Right lobe of liver (tissue), 6 donors: Measurements from ENCODE around the gene OBP2B. TPM values are rescaled to one million over a fixed set of nuclear protein-coding genes. Genes with fewer than 3 reads are reported as not detected.
A peak's percentile ranks its signal among the peaks of the same experiment; 100 is the strongest.

ENCODE experiments used
- ATAC-seq, 4 donors: fragments of 200-7000 bp; cut with Tn5 transposase; one replicate each; pipeline ENCODE4 v1.9.1; 2020; ENCODE audit warnings: mild to moderate bottlenecking in 4 of 4, moderate library complexity in 4 of 4
- DNase-seq, 3 donors: peaks; one replicate each; pipeline ENCODE4 v3.0.0-alpha.2; 2020
- H3K27ac ChIP-seq, 3 donors: fragments of 200-600 bp; one replicate each; pipeline ENCODE4 v1.8.0; 2022
- H3K27me3 ChIP-seq, 2 donors: fragments of 200-600 bp; one replicate each; pipeline ENCODE4 v1.8.0; 2022
- H3K36me3 ChIP-seq, 4 donors: fragments of 200-600 bp; sonication (generic) in 1 of 4; one replicate each; pipeline versions ENCODE4 v1.5.1 to v1.8.0; 2017 to 2022; ENCODE audit warnings: control low read depth in 1 of 4
- H3K4me1 ChIP-seq, 4 donors: fragments of 200-600 bp; sonication (generic) in 1 of 4; one replicate each; pipeline versions ENCODE4 v1.5.1 to v1.8.0; 2017 to 2022; ENCODE audit warnings: control low read depth in 1 of 4
- H3K4me3 ChIP-seq, 3 donors: fragments of 200-600 bp; one replicate each; pipeline ENCODE4 v1.8.0; 2022
- H3K9me3 ChIP-seq, 4 donors: fragments of 200-600 bp; sonication (generic) in 1 of 4; one replicate each; pipeline versions ENCODE4 v1.5.1 to v1.8.0; 2017 to 2022; ENCODE audit warnings: control low read depth in 1 of 4
- POLR2A ChIP-seq: fragments of 450-650 bp; IDR thresholded peaks from one replicate; pipeline ENCODE4 v1.6.1; 2017; ENCODE audit warnings: antibody characterized with exemption, mild to moderate bottlenecking
- WGBS: methylation state at CpG from one replicate; pipeline ENCODE4 v1.1.6; 2018; ENCODE audit warnings: low coverage, low lambda C conversion rate; ENCODE audit not compliant: insufficient coverage; ENCODE audit errors: missing lambda C conversion rate; 5-methylcytosine and 5-hydroxymethylcytosine counted together
- intact Hi-C, 2 donors: fragments of 100-400 bp; cut with DNase I; formaldehyde crosslinking; loops; one replicate each; pipeline versions ENCODE4 v1.11.2 to v1.14.1; 2022
- total RNA-seq, 6 experiments: library from RNA; depleted of rRNA in 2 of 6; stranded (reverse); fragments of >200 nt in 2 of 6; fragmentation: NEBNext Ultra II Directional in 3 of 6; extraction: Animal tissue kit (Norgen Biotek cat#: 25700) in 3 of 6; gene quantifications; one replicate each; pipeline versions ENCODE4 v1.1.0 to v1.2.4, GENCODE V29; 2016 to 2023
- TF ChIP-seq, protein P1 (sequence below), 4 donors: fragments of 200-600 bp in 3 of 4; fragments of 450-650 bp in 1 of 4; IDR thresholded peaks; one replicate each; pipeline versions ENCODE4 v1.5.1 to v1.8.0; 2016 to 2022; ENCODE audit warnings: antibody characterized with exemption in 4 of 4, mild to moderate bottlenecking in 2 of 4
- donor health status: DM: no; HTN: yes; CAD: no.
- donor health status: DM: no; HTN: no; CAD: no.
- donor health status: DM: no; HTN: no; CAD: no.
- donor health status: DM: no; HTN: yes; CAD: no.
- donor health status: DM: no; HTN: yes; CAD: no.

Gene OBP2B
- total RNA-seq, 6 experiments from 2014 or later = not detected

- WGBS = 47% methylated on average over 6 of the region's 10 CpGs
- no peaks in the 10 kb centered on the region for H3K9me3 ChIP-seq
- no peaks in the 10 kb centered on the region for H3K4me1 ChIP-seq
- no peak overlapping the region for H3K4me3 ChIP-seq
- DNase-seq (peak in 1 of 3 donors; percentile 24), ATAC-seq (no peak)
- no peaks in the 10 kb centered on the region for H3K36me3 ChIP-seq
- intact Hi-C loops = no loop called here
- TF ChIP-seq, protein P1, sequence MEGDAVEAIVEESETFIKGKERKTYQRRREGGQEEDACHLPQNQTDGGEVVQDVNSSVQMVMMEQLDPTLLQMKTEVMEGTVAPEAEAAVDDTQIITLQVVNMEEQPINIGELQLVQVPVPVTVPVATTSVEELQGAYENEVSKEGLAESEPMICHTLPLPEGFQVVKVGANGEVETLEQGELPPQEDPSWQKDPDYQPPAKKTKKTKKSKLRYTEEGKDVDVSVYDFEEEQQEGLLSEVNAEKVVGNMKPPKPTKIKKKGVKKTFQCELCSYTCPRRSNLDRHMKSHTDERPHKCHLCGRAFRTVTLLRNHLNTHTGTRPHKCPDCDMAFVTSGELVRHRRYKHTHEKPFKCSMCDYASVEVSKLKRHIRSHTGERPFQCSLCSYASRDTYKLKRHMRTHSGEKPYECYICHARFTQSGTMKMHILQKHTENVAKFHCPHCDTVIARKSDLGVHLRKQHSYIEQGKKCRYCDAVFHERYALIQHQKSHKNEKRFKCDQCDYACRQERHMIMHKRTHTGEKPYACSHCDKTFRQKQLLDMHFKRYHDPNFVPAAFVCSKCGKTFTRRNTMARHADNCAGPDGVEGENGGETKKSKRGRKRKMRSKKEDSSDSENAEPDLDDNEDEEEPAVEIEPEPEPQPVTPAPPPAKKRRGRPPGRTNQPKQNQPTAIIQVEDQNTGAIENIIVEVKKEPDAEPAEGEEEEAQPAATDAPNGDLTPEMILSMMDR (IDR thresholded peaks at IDR 0.05) = no peak
- no peak for TF ChIP-seq POLR2A
- H3K27ac ChIP-seq = no peak overlapping the region
- no peaks in the 10 kb centered on the region for H3K27me3 ChIP-seq
Observed at GRCh38 chr9:133203506-133204075, 5.5 kb downstream of the OBP2B start.

DNA sequence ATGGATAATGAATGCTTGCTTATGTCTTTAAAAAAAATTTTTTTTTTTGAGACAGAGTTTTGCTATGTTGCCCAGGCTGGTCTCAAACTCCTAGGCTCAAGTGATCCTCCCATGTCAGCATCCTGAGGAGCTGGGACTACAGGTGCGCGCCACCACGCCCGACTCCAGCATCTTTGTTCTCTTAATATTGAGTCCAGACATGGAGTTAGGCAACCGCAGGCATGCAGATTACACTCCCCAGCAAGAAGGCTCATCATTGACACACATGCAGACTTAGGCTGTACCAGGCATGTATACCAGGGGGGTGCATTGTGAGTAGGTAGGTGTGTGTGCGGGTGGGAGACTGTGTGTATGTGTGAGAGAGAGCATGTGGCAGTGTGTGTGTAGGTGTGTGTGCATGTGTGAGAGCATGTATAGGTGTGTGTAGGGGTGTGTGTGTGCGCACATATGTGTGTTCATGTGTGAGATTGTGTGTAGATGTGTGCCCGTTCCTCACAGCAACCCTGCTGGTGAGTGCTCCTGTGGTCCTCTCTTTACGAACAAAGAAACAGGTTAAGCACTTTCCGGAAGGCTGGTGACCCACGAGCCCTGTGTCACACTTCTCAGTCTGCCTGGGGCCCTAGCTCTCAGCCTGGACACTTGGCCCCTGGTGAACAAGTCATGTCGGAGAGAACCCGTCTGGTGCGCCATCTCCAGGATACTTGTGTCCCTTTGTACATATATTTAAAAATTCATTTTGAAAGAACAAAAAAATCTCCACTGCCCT lies 6.2 kb downstream of the OBP2B start:
- Histone ChIP-seq H3K4me3 (no peak overlapping the region), H3K27ac (no peak overlapping the region), H3K27me3 (no peaks in the 10 kb centered on the region), H3K9me3 (no peaks in the 10 kb centered on the region), H3K4me1 (no peaks in the 10 kb centered on the region), H3K36me3 (no peaks in the 10 kb centered on the region)
- TF ChIP-seq, protein P1 (IDR thresholded peaks at IDR 0.05) = no peak
- no peak for TF ChIP-seq POLR2A
- intact Hi-C loops = no loop called here
- whole genome bisulfite sequencing = 81% methylated on average over 14 of the region's 14 CpGs
- peak in 1 of 3 donors; percentile 16 for DNase-seq
- no peak for ATAC-seq

DNA sequence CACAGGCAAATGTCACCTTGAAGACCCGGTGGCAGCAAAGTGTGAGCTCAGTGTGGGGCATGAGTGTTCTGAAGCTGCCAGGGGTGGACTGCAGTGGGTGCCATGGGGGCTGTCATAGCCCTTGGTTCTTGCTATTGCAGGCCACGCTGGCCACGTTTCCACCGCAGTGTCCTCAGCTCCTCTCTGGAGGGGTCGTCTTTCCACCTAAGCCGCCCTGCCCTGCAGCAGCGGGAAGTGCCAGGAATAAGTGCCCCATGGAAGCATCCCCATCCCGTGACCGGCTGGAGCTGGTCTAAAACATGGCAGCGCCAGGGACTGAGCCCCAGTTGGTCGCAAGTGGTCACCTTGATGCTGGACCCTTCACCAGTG lies 6.9 kb downstream of the OBP2B start:
- no peaks in the 10 kb centered on the region for H3K4me1 ChIP-seq
- H3K27ac ChIP-seq = no peak overlapping the region
- DNase-seq (peak in 1 of 3 donors; percentile 35), ATAC-seq (no peak)
- 47% methylated on average over 6 of the region's 11 CpGs for WGBS
- H3K36me3 ChIP-seq = no peaks in the 10 kb centered on the region
- H3K9me3 ChIP-seq = no peaks in the 10 kb centered on the region
- TF ChIP-seq, protein P1 (IDR thresholded peaks at IDR 0.05) = no peak
- no peak for TF ChIP-seq POLR2A
- H3K4me3 ChIP-seq = no peak overlapping the region
- intact Hi-C loops = no loop called here
- H3K27me3 ChIP-seq = no peaks in the 10 kb centered on the region

DNA sequence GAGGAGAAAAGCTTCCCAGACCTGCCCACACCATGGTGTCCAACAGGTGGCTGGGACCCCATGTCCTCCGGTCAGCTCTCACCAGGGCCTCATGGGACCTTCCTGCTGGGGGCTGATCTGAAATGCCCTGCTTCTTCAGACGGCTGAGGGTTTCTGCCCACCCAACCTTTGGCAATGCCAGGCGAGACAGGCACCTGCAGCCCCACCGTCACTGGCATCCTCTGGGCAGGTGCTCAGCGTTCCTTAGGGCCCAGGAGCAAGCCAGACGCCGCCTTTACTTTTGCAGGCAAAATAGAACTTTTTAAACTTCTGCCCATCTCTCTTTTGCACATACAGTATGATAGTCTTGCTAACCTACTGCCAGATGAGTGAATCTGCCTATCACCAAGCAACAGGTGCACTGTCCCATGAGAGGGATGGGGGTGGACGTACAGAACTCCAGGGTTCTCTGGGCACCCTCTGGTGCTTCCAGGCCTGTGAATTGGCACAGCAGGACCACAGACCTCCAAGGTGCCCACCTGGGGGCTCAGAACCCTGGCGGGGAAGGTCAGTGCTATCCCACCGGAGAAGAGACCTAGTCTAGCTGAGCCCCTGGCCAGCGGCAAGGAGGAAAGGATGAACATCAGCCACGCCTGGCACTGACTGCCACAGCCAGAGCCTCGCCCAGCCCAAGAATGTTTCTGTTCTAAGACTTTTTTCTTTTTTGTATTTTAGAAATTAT lies 7.5 kb downstream of the OBP2B start:
- ATAC-seq = no peak
- no peaks in the 10 kb centered on the region for H3K36me3 ChIP-seq
- intact Hi-C loops = no loop called here
- H3K27ac ChIP-seq = no peak overlapping the region
- TF ChIP-seq, protein P1 (IDR thresholded peaks at IDR 0.05) = no peak
- TF ChIP-seq POLR2A = no peak
- no peak overlapping the region for H3K4me3 ChIP-seq
- H3K4me1 ChIP-seq = no peaks in the 10 kb centered on the region
- no peaks in the 10 kb centered on the region for H3K27me3 ChIP-seq
- no peaks in the 10 kb centered on the region for H3K9me3 ChIP-seq
- no CpG with 5 or more reads among the region's 13 CpGs for WGBS
- DNase-seq = peak in 1 of 3 donors; percentile 31
